ENCODE data around the gene MYG1.
A peak's percentile ranks its signal among the peaks of the same experiment; 100 is the strongest.

Gene MYG1

GRCh38 chr12:53274445-53274844, 25.1 kb upstream of the MYG1 start:
- no peak overlapping the region for H3K4me3 ChIP-seq (ENCODE audit: low read depth, low read length)
- no peak for TF ChIP-seq CTCF (IDR thresholded peaks at IDR 0.05; ENCODE audit: low read depth, low read length)

- TF ChIP-seq CTCF (IDR thresholded peaks at IDR 0.05; ENCODE audit: low read depth, low read length), result no peak
- H3K4me3 ChIP-seq (ENCODE audit: low read depth, low read length), result no peak overlapping the region
These were observed 23.0 kb upstream of the MYG1 start for GRCh38 chr12:53276511-53276910.

- H3K4me3 ChIP-seq (ENCODE audit: low read depth, low read length), result no peak overlapping the region
- TF ChIP-seq CTCF (IDR thresholded peaks at IDR 0.05; ENCODE audit: low read depth, low read length), result no peak
These were observed 21.5 kb upstream of the MYG1 start for GRCh38 chr12:53277981-53278380.

- TF ChIP-seq CTCF (IDR thresholded peaks at IDR 0.05; ENCODE audit: low read depth, low read length), result no peak
- no peak overlapping the region for H3K4me3 ChIP-seq (ENCODE audit: low read depth, low read length)
These were observed 20.1 kb upstream of the MYG1 start for GRCh38 chr12:53279283-53279869.

- no peak overlapping the region for H3K4me3 ChIP-seq (ENCODE audit: low read depth, low read length)
- no peak for TF ChIP-seq CTCF (IDR thresholded peaks at IDR 0.05; ENCODE audit: low read depth, low read length)
These were observed 19.5 kb upstream of the MYG1 start for GRCh38 chr12:53279888-53280498.

GRCh38 chr12:53286448-53286847, 13.0 kb upstream of the MYG1 start:
- no peak for TF ChIP-seq CTCF (IDR thresholded peaks at IDR 0.05; ENCODE audit: low read depth, low read length)
- no peak overlapping the region for H3K4me3 ChIP-seq (ENCODE audit: low read depth, low read length)

- peak; percentile 48 for TF ChIP-seq CTCF (IDR thresholded peaks at IDR 0.05; ENCODE audit: low read depth, low read length)
- H3K4me3 ChIP-seq (ENCODE audit: low read depth, low read length), result no peak overlapping the region
These were observed 11.7 kb upstream of the MYG1 start for GRCh38 chr12:53287741-53288216.
